K562 (cell line): ENCODE results near the gene HOXB1. TPM values are rescaled to one million over a fixed set of nuclear protein-coding genes. Genes with fewer than 3 reads are reported as not detected.

Experiments used
- NCOA1 ChIP-seq: fragments of 450-650 bp; IDR thresholded peaks from 2 replicates; pipeline ENCODE4 v1.6.1; 2016; ENCODE audit warnings: low read depth
- REST ChIP-seq, 2 experiments: fragments of 450-650 bp; formaldehyde crosslinking in 1 of 2; IDR thresholded peaks; 2 replicates each; pipeline versions ENCODE4 v1.4.0 to v1.6.1; 2014 to 2020; ENCODE audit warnings: mild to moderate bottlenecking in 2 of 2, borderline replicate concordance in 1 of 2, low read depth in 1 of 2
- polyA plus RNA-seq, 8 experiments: library from polyadenylated mRNA; depleted of rRNA in 4 of 8; stranded (reverse) in 5 of 8; unstranded in 3 of 8; fragments of >200 nt; fragmentation: Nextera tagmentation in 2 of 8; fragmentation: Illumina TruSeq in 1 of 8; extraction: Ambion mirVana in 2 of 8; extraction: Trizol in 1 of 8; gene quantifications; 2 replicates each; pipeline versions ENCODE4 v1.2.1 to v1.2.3, GENCODE V29; 2011 to 2014; ENCODE audit warnings: inconsistent platforms in 1 of 8, missing spikeins in 1 of 8
- total RNA-seq, 7 experiments: library from RNA; depleted of rRNA in 6 of 7; stranded (reverse); fragments of >200 nt in 6 of 7; fragmentation: Illumina TruSeq in 2 of 7; extraction: Trizol in 2 of 7; gene quantifications; 2 replicates each; pipeline versions ENCODE4 v1.2.1 to v1.2.3, GENCODE V29; 2011 to 2021; ENCODE audit warnings: low replicate concordance in 1 of 7

The HOXB1 gene
- total and polyA plus RNA-seq, 9 of the 15 experiments (the other 6 are each of a cell fraction or from before 2014, with no cell fraction given): 0.04 TPM; not detected in 8

- TF ChIP-seq REST (IDR thresholded peaks at IDR 0.05; ENCODE audit: borderline replicate concordance) (peak; percentile 62), REST (CRISPR knock-in tag; IDR thresholded peaks at IDR 0.05; ENCODE audit: low read depth) (no peak), NCOA1 (0 out of 2 replicates have a peak, but pooled peaks have one; percentile 8)
Measured at GRCh38 chr17:48547808-48548522, 17.2 kb upstream of the HOXB1 start (continued).
